Measurements from ENCODE around the gene CADPS2. TPM values are rescaled to one million over a fixed set of nuclear protein-coding genes. Genes with fewer than 3 reads are reported as not detected.

CADPS2 gene
- total RNA-seq, 1 donor, result 27.2 TPM

GRCh38 chr7:122470859-122471258, 415.4 kb downstream of the CADPS2 start:
- no peak overlapping the region for H3K4me3 ChIP-seq (ENCODE audit: low read depth, low read length)
- TF ChIP-seq, protein P1, sequence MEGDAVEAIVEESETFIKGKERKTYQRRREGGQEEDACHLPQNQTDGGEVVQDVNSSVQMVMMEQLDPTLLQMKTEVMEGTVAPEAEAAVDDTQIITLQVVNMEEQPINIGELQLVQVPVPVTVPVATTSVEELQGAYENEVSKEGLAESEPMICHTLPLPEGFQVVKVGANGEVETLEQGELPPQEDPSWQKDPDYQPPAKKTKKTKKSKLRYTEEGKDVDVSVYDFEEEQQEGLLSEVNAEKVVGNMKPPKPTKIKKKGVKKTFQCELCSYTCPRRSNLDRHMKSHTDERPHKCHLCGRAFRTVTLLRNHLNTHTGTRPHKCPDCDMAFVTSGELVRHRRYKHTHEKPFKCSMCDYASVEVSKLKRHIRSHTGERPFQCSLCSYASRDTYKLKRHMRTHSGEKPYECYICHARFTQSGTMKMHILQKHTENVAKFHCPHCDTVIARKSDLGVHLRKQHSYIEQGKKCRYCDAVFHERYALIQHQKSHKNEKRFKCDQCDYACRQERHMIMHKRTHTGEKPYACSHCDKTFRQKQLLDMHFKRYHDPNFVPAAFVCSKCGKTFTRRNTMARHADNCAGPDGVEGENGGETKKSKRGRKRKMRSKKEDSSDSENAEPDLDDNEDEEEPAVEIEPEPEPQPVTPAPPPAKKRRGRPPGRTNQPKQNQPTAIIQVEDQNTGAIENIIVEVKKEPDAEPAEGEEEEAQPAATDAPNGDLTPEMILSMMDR (IDR thresholded peaks at IDR 0.05; ENCODE audit: insufficient read depth, low read depth, low read length), result no peak
- no peak for DNase-seq (ENCODE audit: low read depth)

- no peak overlapping the region for H3K4me3 ChIP-seq (ENCODE audit: low read depth, low read length)
- DNase-seq (ENCODE audit: low read depth), result no peak
- TF ChIP-seq, protein P1 (IDR thresholded peaks at IDR 0.05; ENCODE audit: insufficient read depth, low read depth, low read length), result no peak
These were observed 417.3 kb downstream of the CADPS2 start for GRCh38 chr7:122468945-122469344.

DNA sequence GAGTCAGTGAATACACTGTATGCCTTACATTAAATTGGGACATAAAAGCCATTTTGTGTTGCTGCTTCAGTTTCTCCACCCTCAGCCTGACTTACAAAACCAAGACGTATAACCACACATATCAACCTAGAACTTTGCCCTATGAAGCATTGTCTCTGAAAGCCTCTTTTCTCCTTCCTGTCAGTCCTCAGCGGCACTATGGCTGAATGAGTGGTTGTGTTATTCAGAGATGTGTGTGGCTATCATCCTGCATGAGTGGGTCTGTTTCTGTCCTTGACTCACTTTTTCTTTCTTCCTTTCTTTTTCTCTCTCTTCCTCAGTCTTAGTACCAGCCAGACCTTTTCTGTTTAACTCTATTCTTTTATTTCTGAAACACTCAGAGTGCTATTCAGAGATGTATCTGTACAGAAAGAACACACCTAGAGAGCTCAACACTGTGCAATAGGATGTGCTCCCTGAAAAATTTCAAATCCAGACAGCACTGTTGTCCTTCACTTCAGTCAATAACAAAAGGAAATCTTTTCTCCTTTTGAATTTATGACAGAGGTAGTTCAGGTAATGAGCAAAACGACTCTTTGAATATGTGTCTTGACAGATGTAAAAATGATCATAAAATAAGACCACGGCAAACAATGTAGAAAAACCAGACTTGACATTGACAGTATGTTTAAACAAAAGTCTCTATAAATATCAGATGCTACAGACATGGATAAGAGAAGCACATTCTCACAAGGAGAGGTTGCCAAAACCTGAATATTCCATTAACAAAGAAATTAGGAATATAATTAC, 418.4 kb downstream of the CADPS2 start:
- no peak for DNase-seq (ENCODE audit: low read depth)
- TF ChIP-seq, protein P1 (IDR thresholded peaks at IDR 0.05; ENCODE audit: insufficient read depth, low read depth, low read length), result no peak
- H3K4me3 ChIP-seq (ENCODE audit: low read depth, low read length), result no peak overlapping the region

DNA sequence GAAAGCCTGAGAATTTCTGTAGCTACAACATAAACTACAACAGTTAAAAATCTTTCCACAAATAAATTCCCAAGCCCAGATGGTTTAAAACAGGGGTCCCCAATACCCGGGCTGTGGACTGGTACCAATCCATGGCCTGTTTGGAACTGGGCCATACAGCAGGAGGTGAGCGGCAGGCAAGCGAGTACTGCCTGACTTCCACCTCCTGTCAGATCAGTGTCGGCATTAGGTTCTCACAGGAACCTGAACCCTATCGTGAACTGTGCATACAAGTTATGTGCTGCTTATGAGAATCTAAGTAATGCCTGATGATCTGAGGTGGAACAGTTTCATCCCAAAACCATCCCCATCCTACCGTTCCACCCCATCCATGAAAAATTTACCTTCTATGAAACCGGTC, 421.0 kb downstream of the CADPS2 start:
- DNase-seq (ENCODE audit: low read depth), result no peak
- no peak overlapping the region for H3K4me3 ChIP-seq (ENCODE audit: low read depth, low read length)
- TF ChIP-seq, protein P1 (IDR thresholded peaks at IDR 0.05; ENCODE audit: insufficient read depth, low read depth, low read length), result no peak

DNA sequence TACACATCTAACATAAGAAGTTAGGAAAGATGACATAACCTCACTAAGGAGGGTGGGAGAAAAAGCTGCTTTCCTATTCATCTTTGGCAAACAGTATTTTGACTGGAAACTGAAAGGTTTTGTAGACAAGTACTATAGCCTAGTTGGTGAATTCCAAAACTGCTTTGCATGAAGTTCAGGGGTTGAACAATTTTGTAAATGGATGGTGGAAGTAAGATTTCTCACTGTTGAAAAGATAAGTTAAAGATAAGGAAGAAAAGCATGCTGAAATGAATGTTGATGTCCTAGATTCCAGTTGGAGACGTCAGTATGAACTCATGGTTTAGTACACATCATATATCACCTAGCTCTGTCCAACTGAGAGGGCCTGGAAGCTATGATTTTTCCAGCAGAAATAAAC, 422.6 kb downstream of the CADPS2 start:
- DNase-seq (ENCODE audit: low read depth), result peak; percentile 40
- H3K4me3 ChIP-seq (ENCODE audit: low read depth, low read length), result no peak overlapping the region
- TF ChIP-seq, protein P1 (IDR thresholded peaks at IDR 0.05; ENCODE audit: insufficient read depth, low read depth, low read length), result no peak

DNA sequence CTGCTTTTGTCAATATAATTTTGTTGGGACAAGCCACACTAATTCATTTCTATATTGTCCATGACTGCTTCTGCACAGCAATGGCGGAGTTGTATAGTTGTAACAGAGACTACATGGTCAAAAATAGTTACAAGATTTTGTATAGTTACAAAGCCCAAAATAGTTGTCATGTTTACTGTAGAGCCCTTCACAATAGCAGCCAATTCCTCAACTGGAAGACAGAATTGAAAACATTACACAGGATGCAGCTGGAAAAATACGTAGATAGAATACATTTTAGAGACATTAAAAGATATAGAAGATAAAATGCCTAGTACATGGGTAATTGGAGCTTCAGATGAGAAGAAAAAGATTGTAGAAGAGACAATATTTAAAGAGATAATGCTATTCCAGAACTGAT, 425.3 kb downstream of the CADPS2 start:
- no peak overlapping the region for H3K4me3 ChIP-seq (ENCODE audit: low read depth, low read length)
- DNase-seq (ENCODE audit: low read depth), result no peak
- TF ChIP-seq, protein P1 (IDR thresholded peaks at IDR 0.05; ENCODE audit: insufficient read depth, low read depth, low read length), result no peak

DNA sequence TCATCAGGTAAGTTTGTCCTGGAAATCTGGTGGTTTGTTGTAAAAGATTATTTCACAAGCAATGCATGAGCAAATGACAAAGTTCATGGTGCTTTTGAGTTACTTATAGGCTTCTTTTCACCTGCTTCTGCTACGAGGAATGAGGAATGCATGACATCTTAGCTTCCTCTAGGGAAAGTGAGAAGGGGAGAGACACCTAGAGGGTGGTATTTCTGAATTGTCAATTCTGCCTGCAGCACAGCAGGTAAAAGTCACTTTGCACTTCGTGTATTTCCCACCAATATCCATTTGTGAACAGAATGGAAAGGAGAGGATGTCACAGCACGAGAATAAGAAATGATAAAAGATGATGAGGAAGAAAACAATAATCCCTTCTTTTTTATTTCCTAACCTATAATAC, 428.3 kb downstream of the CADPS2 start:
- TF ChIP-seq, protein P1 (IDR thresholded peaks at IDR 0.05; ENCODE audit: insufficient read depth, low read depth, low read length), result no peak
- no peak for DNase-seq (ENCODE audit: low read depth)
- H3K4me3 ChIP-seq (ENCODE audit: low read depth, low read length), result no peak overlapping the region
